HG02840 (cell line): ENCODE results near the gene MAP2K2.

ENCODE experiments used
- ATAC-seq: cut with Tn5 transposase; IDR thresholded peaks from one replicate; pipeline ENCODE4 v1.9.1; 2021; ENCODE audit warnings: mild to moderate bottlenecking, moderate library complexity, moderate number of reproducible peaks; ENCODE audit not compliant: unreplicated experiment, low FRiP score

Gene MAP2K2

DNA sequence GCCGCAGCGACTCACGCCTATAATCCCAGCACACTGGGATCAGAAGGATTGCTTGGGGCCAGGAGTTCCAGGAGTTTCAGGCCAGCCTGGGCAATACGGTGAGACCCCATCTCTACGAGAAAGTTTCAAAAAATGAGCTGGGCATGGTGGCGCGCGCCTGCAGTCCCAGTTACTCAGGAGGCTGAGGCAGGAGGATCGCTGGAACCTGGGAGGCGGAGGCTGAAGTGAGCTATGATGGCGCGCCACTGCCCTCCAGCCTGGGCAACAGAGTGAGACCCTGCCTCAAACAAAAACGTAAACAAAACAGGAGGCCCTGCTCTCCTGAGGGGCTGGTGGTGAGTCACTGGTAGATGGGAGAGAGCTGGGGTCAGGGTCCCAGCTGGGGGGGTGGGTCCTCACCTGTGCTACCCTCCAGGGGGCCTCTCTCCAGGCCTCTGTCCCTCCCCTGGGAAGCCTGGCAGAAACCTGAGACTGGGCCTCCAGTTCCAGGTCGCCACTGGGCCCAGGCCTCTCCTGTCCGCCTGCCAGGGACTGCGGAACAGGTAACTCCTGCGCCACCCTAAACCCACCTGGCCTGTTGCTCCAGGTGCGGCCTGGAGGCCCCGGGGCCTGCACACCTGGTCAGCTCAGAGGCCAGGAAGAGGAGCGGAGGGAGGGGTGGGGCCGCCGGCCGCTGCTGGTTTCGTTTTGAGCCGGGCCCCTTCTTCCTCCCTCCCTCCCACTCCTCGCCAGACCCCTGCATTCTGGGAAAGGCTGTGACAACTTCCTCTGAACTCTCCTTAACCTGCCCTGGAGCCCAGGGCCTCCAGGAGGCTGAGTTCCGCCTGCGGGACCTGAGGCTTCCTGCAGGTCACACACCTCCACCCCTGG lies 40.0 kb downstream of the MAP2K2 start:
- no peak for ATAC-seq

- no peak for ATAC-seq
Measured at GRCh38 chr19:4082172-4082571, 41.8 kb downstream of the MAP2K2 start.

DNA sequence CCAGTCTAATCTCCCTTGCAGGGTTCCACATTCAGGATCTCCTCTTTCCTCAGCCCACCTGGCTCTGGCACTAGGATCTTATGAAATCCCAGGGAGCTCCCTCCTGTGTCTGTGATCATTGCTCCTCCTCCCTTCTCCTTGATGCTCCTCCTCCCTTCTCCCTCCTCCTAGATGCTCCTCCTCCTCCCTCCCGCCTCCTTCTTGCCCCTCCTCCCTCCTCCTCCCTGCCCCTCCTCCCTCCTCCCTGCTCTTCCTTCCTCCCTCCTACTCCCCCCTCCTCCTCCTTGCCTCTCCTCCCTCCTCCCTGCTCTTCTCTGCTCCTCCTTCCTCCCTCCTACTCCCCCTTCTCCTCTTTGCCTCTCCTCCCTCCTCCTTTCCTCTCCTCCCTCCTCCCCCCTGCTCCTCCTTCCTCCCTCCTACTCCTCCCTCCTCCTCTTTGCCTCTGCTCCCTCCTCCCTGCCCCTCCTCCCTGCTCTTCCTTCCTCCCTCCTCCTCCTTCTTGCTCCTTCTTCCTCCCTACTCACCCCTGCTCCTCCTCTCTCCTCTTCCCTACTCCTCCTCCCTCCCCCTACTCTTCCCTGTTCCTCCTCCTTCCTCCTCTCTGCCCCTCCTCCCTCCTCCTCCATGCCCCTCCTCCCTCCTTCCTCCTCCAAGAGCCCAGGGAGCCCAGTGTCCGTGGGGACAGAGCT lies 42.3 kb downstream of the MAP2K2 start:
- no peak for ATAC-seq

GRCh38 chr19:4080473-4080872 lies 43.4 kb downstream of the MAP2K2 start:
- no peak for ATAC-seq

GRCh38 chr19:4077800-4078684 lies 45.9 kb downstream of the MAP2K2 start:
- ATAC-seq: no peak

GRCh38 chr19:4077007-4077374 lies 46.9 kb downstream of the MAP2K2 start:
- ATAC-seq: no peak

GRCh38 chr19:4075373-4075772 lies 48.5 kb downstream of the MAP2K2 start:
- ATAC-seq: no peak

GRCh38 chr19:4071610-4072009 lies 52.3 kb downstream of the MAP2K2 start:
- no peak for ATAC-seq

- no peak for ATAC-seq
Measured at GRCh38 chr19:4069331-4069959, 54.5 kb downstream of the MAP2K2 start.

GRCh38 chr19:4068047-4068966 lies 55.6 kb downstream of the MAP2K2 start:
- ATAC-seq: no peak

GRCh38 chr19:4067396-4068046 lies 56.4 kb downstream of the MAP2K2 start:
- no peak for ATAC-seq

GRCh38 chr19:4066682-4067395 lies 57.1 kb downstream of the MAP2K2 start, which contains the start of gene ZBTB7A:
Gene ZBTB7A, minus strand, starts transcription at chr19:4066899. Its CDS starts 11,667 bp downstream, at chr19:4055232.
- ATAC-seq: no peak

- ATAC-seq: no peak
Measured at GRCh38 chr19:4066176-4066606, 57.7 kb downstream of the MAP2K2 start.

GRCh38 chr19:4065430-4066175 lies 58.3 kb downstream of the MAP2K2 start:
- ATAC-seq: peak; percentile 74

GRCh38 chr19:4064496-4065260 lies 59.2 kb downstream of the MAP2K2 start:
- ATAC-seq: no peak

DNA sequence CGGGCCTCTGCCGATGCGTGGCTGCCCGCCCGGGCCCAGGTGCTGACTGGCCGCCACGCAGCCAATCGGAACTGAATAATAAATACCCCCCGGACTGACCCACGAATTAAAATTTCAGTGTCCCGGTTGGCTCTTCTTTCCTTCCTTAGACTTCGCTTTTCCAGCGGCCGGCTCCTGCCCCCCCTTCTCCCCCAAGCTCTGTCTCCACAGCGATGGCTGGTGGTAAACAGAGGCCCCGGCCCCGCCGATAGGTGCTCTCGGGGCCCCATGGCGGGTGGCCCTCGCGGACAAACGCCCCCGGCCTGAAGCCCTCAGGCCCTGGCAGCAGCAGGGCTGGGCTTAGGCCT lies 59.8 kb downstream of the MAP2K2 start:
- no peak for ATAC-seq
